22Rv1 (cell line): ENCODE results near the gene STAP1.

ENCODE experiments used
- H3K27ac ChIP-seq: fragments of 450-650 bp; 2 replicates; pipeline ENCODE4 v1.5.1; 2017
- CTCF ChIP-seq: fragments of 450-650 bp; IDR thresholded peaks from 2 replicates; pipeline ENCODE4 v1.5.1; 2017; ENCODE audit warnings: mild to moderate bottlenecking
- ZFX ChIP-seq: fragments of 450-650 bp; IDR thresholded peaks from 2 replicates; pipeline ENCODE4 v1.6.1; 2017; ENCODE audit warnings: antibody characterized with exemption, borderline replicate concordance

STAP1 gene

GRCh38 chr4:67603310-67604028 lies 44.9 kb downstream of the STAP1 start:
- no peak for TF ChIP-seq ZFX
- H3K27ac ChIP-seq, result no peak overlapping the region

- TF ChIP-seq ZFX (no peak), CTCF (no peak)
- no peak overlapping the region for H3K27ac ChIP-seq
Measured at GRCh38 chr4:67604029-67604381, 45.5 kb downstream of the STAP1 start.

- no peak for TF ChIP-seq CTCF
- no peak for TF ChIP-seq ZFX
Measured at GRCh38 chr4:67604749-67605148, 46.2 kb downstream of the STAP1 start.

GRCh38 chr4:67608027-67608426 lies 49.5 kb downstream of the STAP1 start:
- TF ChIP-seq CTCF (no peak), ZFX (no peak)
- no peak overlapping the region for H3K27ac ChIP-seq

More at GRCh38 chr4:67604749-67605148, 46.2 kb downstream of the STAP1 start:
- H3K27ac ChIP-seq, result no peak overlapping the region

DNA sequence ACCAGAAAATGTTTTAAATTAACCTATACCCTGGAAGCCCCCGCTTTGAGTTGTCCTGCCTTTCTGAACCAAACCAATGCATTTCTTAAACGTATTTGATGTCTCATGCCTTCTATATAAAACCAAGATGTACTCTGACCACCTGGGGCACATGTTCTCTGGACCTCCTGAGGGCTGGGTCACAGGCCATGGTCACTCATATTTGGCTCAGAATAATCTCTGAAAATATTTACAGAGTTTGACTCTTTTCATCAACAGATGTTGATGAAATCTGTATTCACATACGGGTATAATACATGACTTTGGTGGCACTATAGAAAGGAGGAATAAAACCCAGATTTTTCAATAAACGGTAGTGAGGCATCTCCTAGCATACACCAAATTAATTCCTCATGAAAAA lies 55.7 kb downstream of the STAP1 start:
- H3K27ac ChIP-seq, result no peak overlapping the region
- TF ChIP-seq CTCF (no peak), ZFX (no peak)

GRCh38 chr4:67615119-67615518 lies 56.6 kb downstream of the STAP1 start:
- H3K27ac ChIP-seq, result no peak overlapping the region
- no peak for TF ChIP-seq ZFX
- no peak for TF ChIP-seq CTCF

- H3K27ac ChIP-seq, result no peak overlapping the region
- no peak for TF ChIP-seq ZFX
- TF ChIP-seq CTCF, result no peak
Measured at GRCh38 chr4:67616478-67616877, 58.0 kb downstream of the STAP1 start.

GRCh38 chr4:67624939-67625338 lies 66.4 kb downstream of the STAP1 start:
- H3K27ac ChIP-seq, result no peak overlapping the region
- TF ChIP-seq CTCF (no peak), ZFX (no peak)
